Lower lobe of right lung (tissue), 2 donors: ENCODE results near the gene GPATCH2L. TPM values are rescaled to one million over a fixed set of nuclear protein-coding genes. Genes with fewer than 3 reads are reported as not detected.

ENCODE experiments used
- ATAC-seq, 2 donors: fragments of 200-7000 bp; cut with Tn5 transposase; one replicate each; pipeline ENCODE4 v1.9.1; 2020 to 2022; ENCODE audit warnings: mild to moderate bottlenecking in 2 of 2, moderate library complexity in 2 of 2
- DNase-seq: peaks from one replicate; pipeline ENCODE4 v3.0.0-alpha.2; 2020
- H3K27ac ChIP-seq: fragments of 200-600 bp; one replicate; pipeline ENCODE4 v1.8.0; 2022
- H3K27me3 ChIP-seq: fragments of 200-600 bp; one replicate; pipeline ENCODE4 v1.8.0; 2022; ENCODE audit warnings: low read depth
- H3K36me3 ChIP-seq: fragments of 200-600 bp; one replicate; pipeline ENCODE4 v1.8.0; 2022; ENCODE audit warnings: mild to moderate bottlenecking
- H3K4me1 ChIP-seq: fragments of 200-600 bp; one replicate; pipeline ENCODE4 v1.8.0; 2022
- H3K4me3 ChIP-seq: fragments of 200-600 bp; one replicate; pipeline ENCODE4 v1.8.0; 2022; ENCODE audit warnings: mild to moderate bottlenecking
- H3K9me3 ChIP-seq: fragments of 200-600 bp; one replicate; pipeline ENCODE4 v1.8.0; 2022
- intact Hi-C: fragments of 100-400 bp; cut with DNase I; formaldehyde crosslinking; loops from one replicate; pipeline ENCODE4 v1.11.0; 2022
- total RNA-seq: library from RNA; stranded (reverse); fragmentation: NEBNext Ultra II Directional; extraction: Animal tissue kit (Norgen Biotek cat#: 25700); gene quantifications from one replicate; pipeline ENCODE4 v1.2.1, GENCODE V29; 2021
- TF ChIP-seq, protein P1 (sequence below): fragments of 200-600 bp; IDR thresholded peaks from one replicate; pipeline ENCODE4 v1.8.0; 2022; ENCODE audit warnings: antibody characterized with exemption, mild to moderate bottlenecking
- donor health status: DM: no; HTN: yes; CAD: no; lungs with severe emphysema.

GPATCH2L gene
- total RNA-seq, 1 donor from 2014 or later, result 50.5 TPM

- Histone ChIP-seq H3K27ac (no peak overlapping the region), H3K9me3 (no peaks in the 10 kb centered on the region), H3K4me3 (no peak overlapping the region), H3K4me1 (no peaks in the 10 kb centered on the region), H3K27me3 (peaks cover 5% of the 10 kb centered on the region), H3K36me3 (no peaks in the 10 kb centered on the region)
- intact Hi-C loops, result no loop called here
- DNase-seq, result no peak
- no peak for ATAC-seq
- TF ChIP-seq, protein P1, sequence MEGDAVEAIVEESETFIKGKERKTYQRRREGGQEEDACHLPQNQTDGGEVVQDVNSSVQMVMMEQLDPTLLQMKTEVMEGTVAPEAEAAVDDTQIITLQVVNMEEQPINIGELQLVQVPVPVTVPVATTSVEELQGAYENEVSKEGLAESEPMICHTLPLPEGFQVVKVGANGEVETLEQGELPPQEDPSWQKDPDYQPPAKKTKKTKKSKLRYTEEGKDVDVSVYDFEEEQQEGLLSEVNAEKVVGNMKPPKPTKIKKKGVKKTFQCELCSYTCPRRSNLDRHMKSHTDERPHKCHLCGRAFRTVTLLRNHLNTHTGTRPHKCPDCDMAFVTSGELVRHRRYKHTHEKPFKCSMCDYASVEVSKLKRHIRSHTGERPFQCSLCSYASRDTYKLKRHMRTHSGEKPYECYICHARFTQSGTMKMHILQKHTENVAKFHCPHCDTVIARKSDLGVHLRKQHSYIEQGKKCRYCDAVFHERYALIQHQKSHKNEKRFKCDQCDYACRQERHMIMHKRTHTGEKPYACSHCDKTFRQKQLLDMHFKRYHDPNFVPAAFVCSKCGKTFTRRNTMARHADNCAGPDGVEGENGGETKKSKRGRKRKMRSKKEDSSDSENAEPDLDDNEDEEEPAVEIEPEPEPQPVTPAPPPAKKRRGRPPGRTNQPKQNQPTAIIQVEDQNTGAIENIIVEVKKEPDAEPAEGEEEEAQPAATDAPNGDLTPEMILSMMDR, result no peak
Measured at GRCh38 chr14:76112889-76113624, 38.7 kb upstream of the GPATCH2L start.

DNA sequence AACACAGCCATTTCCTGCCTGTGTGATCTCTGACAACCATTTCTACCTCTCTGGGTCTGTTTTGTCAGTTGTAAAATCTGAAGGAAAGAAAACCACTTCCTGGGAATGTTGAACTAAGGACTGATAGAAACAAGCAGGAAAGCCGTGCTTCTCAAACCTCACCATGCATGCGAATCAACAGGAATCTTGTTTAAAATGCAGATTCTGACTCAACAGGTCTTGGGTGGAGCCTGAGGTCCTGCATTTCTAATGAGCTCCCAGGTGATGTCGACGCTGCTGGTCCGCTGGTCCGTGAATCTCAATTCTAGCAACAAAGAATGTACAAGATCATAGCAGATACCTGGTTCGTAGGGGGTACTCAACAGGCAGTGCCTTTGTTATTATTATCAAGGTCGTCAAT, 38.0 kb upstream of the GPATCH2L start:
- Histone ChIP-seq H3K4me3 (no peak overlapping the region), H3K27me3 (peaks cover 5% of the 10 kb centered on the region), H3K4me1 (no peaks in the 10 kb centered on the region), H3K27ac (no peak overlapping the region), H3K9me3 (no peaks in the 10 kb centered on the region), H3K36me3 (no peaks in the 10 kb centered on the region)
- intact Hi-C loops, result no loop called here
- TF ChIP-seq, protein P1, result no peak
- no peak for DNase-seq
- no peak for ATAC-seq

DNA sequence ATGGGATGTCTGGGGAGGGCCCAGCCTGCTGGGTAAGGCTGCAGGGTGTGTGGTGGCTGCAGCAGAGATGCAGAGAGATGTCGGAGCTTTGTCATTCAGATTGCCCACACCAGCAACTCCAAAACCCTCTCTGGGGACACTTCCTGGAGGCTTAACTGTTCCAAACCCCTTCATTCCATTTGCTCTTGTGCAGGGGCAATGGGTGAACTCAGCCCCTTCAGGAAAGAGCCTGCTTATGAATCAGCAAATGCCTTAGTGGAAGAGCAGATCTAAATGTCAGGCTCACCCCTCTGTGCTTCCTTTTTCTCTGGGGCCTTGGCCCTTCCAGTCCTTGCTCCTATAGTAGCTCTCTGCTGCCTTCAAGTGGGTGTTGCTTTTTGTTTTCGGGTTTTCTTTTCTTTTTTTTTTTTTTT, 36.7 kb upstream of the GPATCH2L start:
- peaks cover 5% of the 10 kb centered on the region for H3K27me3 ChIP-seq
- TF ChIP-seq, protein P1, result no peak
- no peak overlapping the region for H3K4me3 ChIP-seq
- intact Hi-C loops, result no loop called here
- no peaks in the 10 kb centered on the region for H3K9me3 ChIP-seq
- ATAC-seq (no peak), DNase-seq (no peak)
- no peaks in the 10 kb centered on the region for H3K4me1 ChIP-seq
- no peaks in the 10 kb centered on the region for H3K36me3 ChIP-seq
- H3K27ac ChIP-seq, result no peak overlapping the region

DNA sequence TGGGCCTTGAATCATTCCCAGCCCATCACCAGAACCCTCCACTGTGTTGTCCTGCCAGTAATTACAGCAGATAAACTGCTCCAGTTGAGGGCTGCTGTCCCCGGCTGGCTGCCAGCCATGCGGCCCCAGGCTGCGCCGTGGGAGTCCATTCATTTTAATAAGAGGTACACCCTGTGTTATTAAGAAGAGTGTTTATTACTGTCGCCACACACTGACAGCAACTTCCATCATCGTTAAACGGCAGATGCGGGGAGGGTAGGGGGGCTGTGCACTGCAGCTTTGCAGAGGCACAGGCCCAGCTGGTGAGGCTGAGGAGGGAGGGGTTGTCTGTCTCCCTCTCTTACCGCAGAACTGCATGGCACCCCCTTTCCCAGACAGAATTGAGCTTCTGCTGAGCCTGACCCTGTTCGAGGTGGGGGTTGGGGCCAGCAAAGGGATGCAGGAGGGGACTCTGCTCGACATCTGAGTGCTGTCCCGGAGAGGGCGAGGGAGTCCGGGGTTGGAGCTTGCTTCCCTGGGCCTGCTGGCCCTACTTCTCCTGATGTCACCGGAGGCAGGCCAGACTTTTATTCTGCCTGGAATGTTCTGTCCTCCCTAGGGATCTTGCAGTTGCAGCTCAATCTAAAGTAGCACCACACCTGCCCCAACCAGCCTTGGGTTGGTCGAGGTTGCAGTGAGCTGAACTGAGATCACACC, 33.8 kb upstream of the GPATCH2L start:
- intact Hi-C loops, result no loop called here

DNA sequence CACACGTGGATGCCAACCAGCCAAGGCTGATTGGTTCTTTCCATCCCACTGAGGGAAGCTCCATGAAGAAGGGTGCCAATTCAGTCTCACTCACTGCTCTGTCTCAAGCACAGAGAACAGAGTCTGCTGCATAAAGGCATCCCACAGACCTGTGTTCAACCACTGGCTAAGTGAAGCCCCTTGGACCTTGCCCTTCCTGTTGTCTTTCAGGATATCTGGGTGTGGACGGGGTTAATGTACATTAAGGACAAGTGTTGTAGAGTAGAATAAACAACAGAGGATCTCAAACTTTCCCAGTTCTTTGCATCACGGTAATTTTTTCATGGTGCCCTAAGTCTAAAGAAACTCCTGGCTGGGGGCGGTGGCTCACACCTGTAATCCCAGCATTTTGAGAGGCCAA, 33.1 kb upstream of the GPATCH2L start:
- Histone ChIP-seq H3K27ac (no peak overlapping the region), H3K9me3 (no peaks in the 10 kb centered on the region), H3K4me3 (no peak overlapping the region), H3K27me3 (no peaks in the 10 kb centered on the region), H3K36me3 (no peaks in the 10 kb centered on the region), H3K4me1 (no peaks in the 10 kb centered on the region)
- TF ChIP-seq, protein P1, result no peak
- ATAC-seq (no peak), DNase-seq (no peak)
- intact Hi-C loops, result no loop called here

More for the DNA sequence above, 33.8 kb upstream of the GPATCH2L start:
- no peaks in the 10 kb centered on the region for H3K9me3 ChIP-seq
- H3K27me3 ChIP-seq, result peaks cover 4% of the 10 kb centered on the region
- H3K36me3 ChIP-seq, result no peaks in the 10 kb centered on the region
- ATAC-seq (no peak), DNase-seq (no peak)
- H3K27ac ChIP-seq, result no peak overlapping the region
- TF ChIP-seq, protein P1, result no peak
- no peaks in the 10 kb centered on the region for H3K4me1 ChIP-seq
- no peak overlapping the region for H3K4me3 ChIP-seq
